ENCODE results near the gene SCNN1A.

DNA sequence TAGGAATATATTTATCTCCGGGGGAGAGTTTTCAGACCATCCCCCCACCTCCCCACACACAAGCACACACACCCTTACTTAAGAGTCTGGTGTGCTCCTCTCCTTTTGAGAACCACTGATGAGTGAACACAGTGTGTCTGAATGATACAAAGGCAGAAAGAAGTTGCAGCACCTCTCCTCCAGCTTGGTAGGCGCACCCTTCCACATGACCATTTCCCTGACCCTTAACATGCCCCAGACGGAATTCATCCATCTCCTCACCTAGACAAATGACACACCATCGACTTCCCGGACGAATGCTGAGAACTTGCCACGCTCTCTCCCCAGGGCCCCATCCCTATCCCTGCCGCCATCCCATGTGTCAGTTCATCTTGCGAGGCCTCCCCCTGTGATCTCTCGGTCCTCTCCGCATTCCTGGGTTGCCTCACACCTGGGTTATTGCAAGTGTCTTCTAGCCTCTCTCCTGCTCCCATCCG is 37.4 kb downstream of the SCNN1A start:
- TF ChIP-seq, protein P1, sequence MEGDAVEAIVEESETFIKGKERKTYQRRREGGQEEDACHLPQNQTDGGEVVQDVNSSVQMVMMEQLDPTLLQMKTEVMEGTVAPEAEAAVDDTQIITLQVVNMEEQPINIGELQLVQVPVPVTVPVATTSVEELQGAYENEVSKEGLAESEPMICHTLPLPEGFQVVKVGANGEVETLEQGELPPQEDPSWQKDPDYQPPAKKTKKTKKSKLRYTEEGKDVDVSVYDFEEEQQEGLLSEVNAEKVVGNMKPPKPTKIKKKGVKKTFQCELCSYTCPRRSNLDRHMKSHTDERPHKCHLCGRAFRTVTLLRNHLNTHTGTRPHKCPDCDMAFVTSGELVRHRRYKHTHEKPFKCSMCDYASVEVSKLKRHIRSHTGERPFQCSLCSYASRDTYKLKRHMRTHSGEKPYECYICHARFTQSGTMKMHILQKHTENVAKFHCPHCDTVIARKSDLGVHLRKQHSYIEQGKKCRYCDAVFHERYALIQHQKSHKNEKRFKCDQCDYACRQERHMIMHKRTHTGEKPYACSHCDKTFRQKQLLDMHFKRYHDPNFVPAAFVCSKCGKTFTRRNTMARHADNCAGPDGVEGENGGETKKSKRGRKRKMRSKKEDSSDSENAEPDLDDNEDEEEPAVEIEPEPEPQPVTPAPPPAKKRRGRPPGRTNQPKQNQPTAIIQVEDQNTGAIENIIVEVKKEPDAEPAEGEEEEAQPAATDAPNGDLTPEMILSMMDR (IDR thresholded peaks at IDR 0.05; ENCODE audit: poor library complexity) = no peak
- TF ChIP-seq EZH2 (IDR thresholded peaks at IDR 0.05; ENCODE audit: borderline replicate concordance) = no peak
